ENCODE measurements around the gene FAM163B. TPM values are rescaled to one million over a fixed set of nuclear protein-coding genes. Genes with fewer than 3 reads are reported as not detected.
A peak's percentile ranks its signal among the peaks of the same experiment; 100 is the strongest.

Gene FAM163B
- total RNA-seq, 3 donors from 2014 or later (not counting 1 experiment from before 2014, with no cell fraction given) = not detected

DNA sequence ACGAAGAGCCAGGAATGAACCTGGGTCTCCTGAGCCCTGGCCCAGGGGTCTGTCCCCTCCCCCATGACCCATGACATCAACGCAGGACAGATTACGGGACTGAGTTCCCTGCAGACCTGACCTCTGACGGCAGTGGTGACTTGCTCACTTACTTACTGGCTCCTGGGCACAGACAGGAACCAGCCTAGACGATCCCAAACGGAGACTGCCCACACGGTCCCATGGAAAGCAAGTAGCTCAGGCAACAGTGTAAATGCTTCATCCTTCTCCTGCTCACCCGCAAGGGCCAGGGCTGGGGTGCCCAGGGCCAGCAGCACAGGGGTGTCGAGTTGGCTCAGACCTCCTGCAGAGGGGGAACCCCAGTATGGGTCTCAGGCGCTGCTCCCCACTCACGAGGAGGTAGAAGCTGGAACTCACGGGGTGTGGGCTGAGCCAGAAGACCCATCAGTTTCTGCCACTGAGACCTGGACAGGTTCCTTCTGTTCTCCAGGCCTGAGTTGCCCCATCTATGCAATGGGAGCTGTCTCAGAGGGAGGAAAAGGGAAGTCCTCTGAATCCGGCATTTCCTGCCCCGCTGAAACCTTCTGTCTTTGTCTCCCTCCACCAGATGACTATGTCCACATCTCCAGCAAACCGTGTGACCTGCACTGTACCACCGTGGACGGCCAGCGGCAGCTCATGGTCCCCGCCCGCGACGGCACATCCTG, 69.0 kb downstream of the FAM163B start:
- Mint-ChIP-seq H3K27ac (no peak overlapping the region), H3K9me3 (no peaks in the 10 kb centered on the region), H3K4me1 (no peaks in the 10 kb centered on the region), H3K4me3 (no peak overlapping the region), H3K27me3 (ENCODE audit: low read depth in 2 of 2) (peaks cover 11 to 18% of the 10 kb centered on the region in 2 donors), H3K36me3 (no peaks in the 10 kb centered on the region)
- Histone ChIP-seq H3K27me3 (ENCODE audit: control insufficient read depth, insufficient read depth, low read length) (peaks cover 13% of the 10 kb centered on the region), H3K36me3 (ENCODE audit: control insufficient read depth, insufficient read depth, low read length) (no peaks in the 10 kb centered on the region), H3K27ac (ENCODE audit: low read length) (no peak overlapping the region), H3K4me3 (ENCODE audit: low read length) (no peak overlapping the region), H3K4me1 (ENCODE audit: control insufficient read depth, insufficient read depth, low read length) (peaks cover 20% of the 10 kb centered on the region), H3K9me3 (ENCODE audit: control insufficient read depth, insufficient read depth, low read length) (no peaks in the 10 kb centered on the region)
- DNase-seq (no peak), ATAC-seq (peak in 1 of 3 donors; percentile 17)
- intact Hi-C loops (cut with micrococcal nuclease) = no loop called here
- TF ChIP-seq, protein P1, sequence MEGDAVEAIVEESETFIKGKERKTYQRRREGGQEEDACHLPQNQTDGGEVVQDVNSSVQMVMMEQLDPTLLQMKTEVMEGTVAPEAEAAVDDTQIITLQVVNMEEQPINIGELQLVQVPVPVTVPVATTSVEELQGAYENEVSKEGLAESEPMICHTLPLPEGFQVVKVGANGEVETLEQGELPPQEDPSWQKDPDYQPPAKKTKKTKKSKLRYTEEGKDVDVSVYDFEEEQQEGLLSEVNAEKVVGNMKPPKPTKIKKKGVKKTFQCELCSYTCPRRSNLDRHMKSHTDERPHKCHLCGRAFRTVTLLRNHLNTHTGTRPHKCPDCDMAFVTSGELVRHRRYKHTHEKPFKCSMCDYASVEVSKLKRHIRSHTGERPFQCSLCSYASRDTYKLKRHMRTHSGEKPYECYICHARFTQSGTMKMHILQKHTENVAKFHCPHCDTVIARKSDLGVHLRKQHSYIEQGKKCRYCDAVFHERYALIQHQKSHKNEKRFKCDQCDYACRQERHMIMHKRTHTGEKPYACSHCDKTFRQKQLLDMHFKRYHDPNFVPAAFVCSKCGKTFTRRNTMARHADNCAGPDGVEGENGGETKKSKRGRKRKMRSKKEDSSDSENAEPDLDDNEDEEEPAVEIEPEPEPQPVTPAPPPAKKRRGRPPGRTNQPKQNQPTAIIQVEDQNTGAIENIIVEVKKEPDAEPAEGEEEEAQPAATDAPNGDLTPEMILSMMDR (IDR thresholded peaks at IDR 0.05) = no peak
- WGBS (ENCODE audit: insufficient coverage) = 37% methylated on average over 22 of the region's 22 CpGs

DNA sequence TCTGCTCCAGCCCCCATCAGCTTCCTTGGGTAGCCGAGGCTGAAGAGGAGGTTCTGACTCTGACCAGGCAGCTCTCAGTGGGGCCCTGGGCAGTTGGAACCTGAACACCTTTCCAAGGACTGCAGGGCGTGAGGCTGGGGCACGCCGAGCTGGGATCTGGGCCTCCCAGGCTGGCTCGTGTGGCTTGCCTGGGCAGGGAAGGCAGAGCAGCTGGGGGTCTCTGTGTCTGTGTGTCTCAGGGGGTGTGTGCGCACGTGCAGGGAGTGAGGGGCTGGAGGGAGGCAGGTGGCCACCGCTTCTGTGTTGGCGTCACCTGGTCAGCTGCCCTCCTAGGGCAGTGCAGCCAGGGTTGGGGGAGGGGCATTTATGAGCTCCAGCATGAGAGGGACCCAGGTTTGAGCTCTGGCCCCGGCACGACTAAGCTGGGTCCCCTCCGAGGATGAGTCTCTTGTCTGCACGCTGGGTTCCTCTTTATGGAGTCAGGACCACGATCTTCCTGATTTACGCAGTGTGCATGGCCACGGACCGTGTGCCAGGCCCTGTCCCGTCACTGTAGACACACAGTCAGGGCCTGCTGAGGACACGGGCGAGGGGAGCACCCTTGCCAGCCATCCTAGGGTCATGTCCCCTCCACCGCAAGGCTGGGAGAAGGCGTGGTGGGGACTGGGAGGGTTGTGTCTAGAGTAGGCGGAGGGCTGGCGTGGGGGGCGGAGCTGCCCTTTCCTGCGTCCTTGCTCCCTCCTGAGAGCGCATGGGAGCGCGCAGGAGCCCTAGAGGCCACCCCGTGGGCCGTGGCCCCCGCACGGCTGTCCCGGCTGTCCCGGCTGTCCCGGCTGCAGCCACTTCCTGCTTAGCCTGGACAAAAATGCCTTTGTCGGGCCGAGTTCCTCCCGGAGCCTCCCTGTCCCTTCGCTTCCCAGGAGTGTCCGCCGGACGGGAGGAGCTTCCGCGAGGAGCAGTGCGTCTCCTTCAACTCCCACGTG, 70.0 kb downstream of the FAM163B start:
- TF ChIP-seq, protein P1 (IDR thresholded peaks at IDR 0.05) = no peak
- Mint-ChIP-seq H3K27ac (no peak overlapping the region), H3K27me3 (ENCODE audit: low read depth in 2 of 2) (peaks cover 8 to 21% of the 10 kb centered on the region in 2 donors), H3K4me3 (no peak overlapping the region), H3K9me3 (no peaks in the 10 kb centered on the region), H3K36me3 (no peaks in the 10 kb centered on the region), H3K4me1 (no peaks in the 10 kb centered on the region)
- ATAC-seq = no peak
- intact Hi-C loops (cut with micrococcal nuclease) = no loop called here
- 39% methylated on average over 47 of the region's 47 CpGs for WGBS (ENCODE audit: insufficient coverage)
- peaks cover 13% of the 10 kb centered on the region for H3K27me3 ChIP-seq (ENCODE audit: control insufficient read depth, insufficient read depth, low read length)
- H3K36me3 ChIP-seq (ENCODE audit: control insufficient read depth, insufficient read depth, low read length) = no peaks in the 10 kb centered on the region
- no peak overlapping the region for H3K27ac ChIP-seq (ENCODE audit: low read length)
- H3K9me3 ChIP-seq (ENCODE audit: control insufficient read depth, insufficient read depth, low read length) = no peaks in the 10 kb centered on the region
- no peak overlapping the region for H3K4me3 ChIP-seq (ENCODE audit: low read length)
- H3K4me1 ChIP-seq (ENCODE audit: control insufficient read depth, insufficient read depth, low read length) = peaks cover 26% of the 10 kb centered on the region
- DNase-seq = no peak

DNA sequence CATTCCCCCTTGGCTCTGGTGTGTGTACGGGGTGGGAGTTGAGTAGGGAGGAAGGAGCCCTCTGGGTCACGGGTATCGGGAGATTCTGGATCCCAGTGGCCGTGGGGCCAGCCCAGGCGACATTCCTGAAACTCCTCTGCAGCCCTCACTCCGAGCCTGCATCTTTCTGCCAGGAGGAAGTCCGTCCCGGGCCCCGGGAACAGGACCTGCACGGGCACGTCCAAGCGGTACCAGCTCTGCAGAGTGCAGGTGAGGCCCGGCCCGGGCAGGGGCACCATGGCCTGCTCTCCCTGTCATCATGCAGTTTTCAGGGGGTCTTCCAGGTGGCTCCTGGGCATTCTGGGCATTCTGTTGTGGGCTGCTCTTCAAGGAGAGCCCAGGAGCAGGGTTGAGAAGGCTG, 71.0 kb downstream of the FAM163B start:
- H3K4me1 ChIP-seq (ENCODE audit: control insufficient read depth, insufficient read depth, low read length) = peaks cover 32% of the 10 kb centered on the region
- Mint-ChIP-seq H3K9me3 (no peaks in the 10 kb centered on the region), H3K27me3 (ENCODE audit: low read depth in 2 of 2) (peaks cover 15 to 21% of the 10 kb centered on the region in 2 donors), H3K4me3 (no peak overlapping the region), H3K36me3 (no peaks in the 10 kb centered on the region), H3K27ac (no peak overlapping the region), H3K4me1 (no peaks in the 10 kb centered on the region)
- peaks cover 20% of the 10 kb centered on the region for H3K27me3 ChIP-seq (ENCODE audit: control insufficient read depth, insufficient read depth, low read length)
- TF ChIP-seq, protein P1 (IDR thresholded peaks at IDR 0.05) = no peak
- intact Hi-C loops (cut with micrococcal nuclease) = no loop called here
- no peaks in the 10 kb centered on the region for H3K36me3 ChIP-seq (ENCODE audit: control insufficient read depth, insufficient read depth, low read length)
- H3K4me3 ChIP-seq (ENCODE audit: low read length) = no peak overlapping the region
- WGBS (ENCODE audit: insufficient coverage) = 92% methylated on average over 14 of the region's 14 CpGs
- DNase-seq (no peak), ATAC-seq (no peak)
- H3K27ac ChIP-seq (ENCODE audit: low read length) = no peak overlapping the region
- no peaks in the 10 kb centered on the region for H3K9me3 ChIP-seq (ENCODE audit: control insufficient read depth, insufficient read depth, low read length)
